ENCODE results near the gene LAMA2.

The LAMA2 gene

GRCh38 chr6:129209355-129209754 lies 326.4 kb downstream of the LAMA2 start:
- DNase-seq (ENCODE audit: low read depth in 2 of 2) = no peak

GRCh38 chr6:129210684-129211083 lies 327.7 kb downstream of the LAMA2 start:
- no peak for DNase-seq (ENCODE audit: low read depth in 2 of 2)

GRCh38 chr6:129211626-129212025 lies 328.7 kb downstream of the LAMA2 start:
- DNase-seq (ENCODE audit: low read depth in 2 of 2) = no peak

- no peak for DNase-seq (ENCODE audit: low read depth in 2 of 2)
Measured at GRCh38 chr6:129212081-129212480, 329.1 kb downstream of the LAMA2 start.

- no peak for DNase-seq (ENCODE audit: low read depth in 2 of 2)
Measured at GRCh38 chr6:129215246-129215645, 332.3 kb downstream of the LAMA2 start.

- no peak for DNase-seq (ENCODE audit: low read depth in 2 of 2)
Measured at GRCh38 chr6:129215916-129216520, 333.1 kb downstream of the LAMA2 start.

GRCh38 chr6:129217701-129218100 lies 334.8 kb downstream of the LAMA2 start:
- no peak for DNase-seq (ENCODE audit: low read depth in 2 of 2)

- DNase-seq (ENCODE audit: low read depth in 2 of 2) = no peak
Measured at GRCh38 chr6:129233458-129234134, 350.7 kb downstream of the LAMA2 start.

GRCh38 chr6:129235167-129236000 lies 352.4 kb downstream of the LAMA2 start:
- DNase-seq (ENCODE audit: low read depth in 2 of 2) = no peak

- DNase-seq (ENCODE audit: low read depth in 2 of 2) = no peak
Measured at GRCh38 chr6:129236001-129236517, 353.1 kb downstream of the LAMA2 start.

- DNase-seq (ENCODE audit: low read depth in 2 of 2) = no peak
Measured at GRCh38 chr6:129238991-129239390, 356.1 kb downstream of the LAMA2 start.

- no peak for DNase-seq (ENCODE audit: low read depth in 2 of 2)
Measured at GRCh38 chr6:129239825-129240491, 357.0 kb downstream of the LAMA2 start.

- no peak for DNase-seq (ENCODE audit: low read depth in 2 of 2)
Measured at GRCh38 chr6:129240492-129240853, 357.5 kb downstream of the LAMA2 start.

- DNase-seq (ENCODE audit: low read depth in 2 of 2) = no peak
Measured at GRCh38 chr6:129242546-129242945, 359.6 kb downstream of the LAMA2 start.

- no peak for DNase-seq (ENCODE audit: low read depth in 2 of 2)
Measured at GRCh38 chr6:129243377-129243776, 360.4 kb downstream of the LAMA2 start.

- DNase-seq (ENCODE audit: low read depth in 2 of 2) = no peak
Measured at GRCh38 chr6:129248946-129249345, 366.0 kb downstream of the LAMA2 start.

GRCh38 chr6:129251669-129252376 lies 368.9 kb downstream of the LAMA2 start:
- DNase-seq (ENCODE audit: low read depth in 2 of 2) = peak in 1 of 2 donors; percentile 34

- DNase-seq (ENCODE audit: low read depth in 2 of 2) = no peak
Measured at GRCh38 chr6:129252377-129253071, 369.6 kb downstream of the LAMA2 start.

GRCh38 chr6:129253242-129253641 lies 370.3 kb downstream of the LAMA2 start:
- DNase-seq (ENCODE audit: low read depth in 2 of 2) = no peak

- DNase-seq (ENCODE audit: low read depth in 2 of 2) = no peak
Measured at GRCh38 chr6:129253727-129254126, 370.8 kb downstream of the LAMA2 start.

GRCh38 chr6:129257196-129257595 lies 374.3 kb downstream of the LAMA2 start:
- DNase-seq (ENCODE audit: low read depth in 2 of 2) = no peak

Measured in stimulated activated CD8-positive, alpha-beta memory T cell treated with anti-CD3 and anti-CD28 coated beads, Interleukin-15, amount 100 ng/mL, for 4 hours (primary cell).